Fibroblast of villous mesenchyme (primary cell): ENCODE results near the gene PKD1. TPM values are rescaled to one million over a fixed set of nuclear protein-coding genes. Genes with fewer than 3 reads are reported as not detected.

Source experiments
- DNase-seq: peaks from one replicate; pipeline ENCODE4 v3.0.0-alpha.2; 2010; ENCODE audit warnings: low read depth
- H3K4me3 ChIP-seq: 2 replicates; pipeline ENCODE4 v1.5.1; 2011; ENCODE audit warnings: low read depth, mild to moderate bottlenecking, low read length
- CTCF ChIP-seq: IDR thresholded peaks from 2 replicates; pipeline ENCODE4 v1.5.1; 2012; ENCODE audit warnings: low read depth, mild to moderate bottlenecking, low read length; ENCODE audit not compliant: insufficient read depth
- total RNA-seq: library from RNA; depleted of rRNA; stranded (reverse); fragments of >200 nt; gene quantifications from 2 replicates; pipeline ENCODE4 v1.2.3, GENCODE V29; 2012

PKD1 gene
- total RNA-seq, 1 donor, result 139 TPM

GRCh38 chr16:2082983-2083364 lies 52.7 kb downstream of the PKD1 start:
- no peak overlapping the region for H3K4me3 ChIP-seq
- no peak for TF ChIP-seq CTCF
- no peak for DNase-seq

GRCh38 chr16:2082171-2082982 lies 53.3 kb downstream of the PKD1 start:
- no peak overlapping the region for H3K4me3 ChIP-seq
- TF ChIP-seq CTCF, result no peak
- DNase-seq, result peak; percentile 62

GRCh38 chr16:2081201-2082084 lies 54.3 kb downstream of the PKD1 start:
- no peak overlapping the region for H3K4me3 ChIP-seq
- no peak for DNase-seq
- TF ChIP-seq CTCF, result no peak

GRCh38 chr16:2079991-2080390 lies 55.7 kb downstream of the PKD1 start:
- DNase-seq, result no peak
- H3K4me3 ChIP-seq, result no peak overlapping the region
- TF ChIP-seq CTCF, result no peak

- H3K4me3 ChIP-seq, result no peak overlapping the region
- TF ChIP-seq CTCF, result no peak
- DNase-seq, result no peak
Measured at GRCh38 chr16:2079311-2079800, 56.3 kb downstream of the PKD1 start.

- H3K4me3 ChIP-seq, result no peak overlapping the region
- TF ChIP-seq CTCF, result no peak
- DNase-seq, result no peak
Measured at GRCh38 chr16:2078691-2079090, 57.0 kb downstream of the PKD1 start.
